Inflammatory macrophage (primary cell): ENCODE results near the gene SLC38A2.

Source experiments
- DNase-seq, 2 donors: peaks; one replicate each; pipeline ENCODE4 v3.0.0-alpha.2; 2020 to 2022

The SLC38A2 gene

DNA sequence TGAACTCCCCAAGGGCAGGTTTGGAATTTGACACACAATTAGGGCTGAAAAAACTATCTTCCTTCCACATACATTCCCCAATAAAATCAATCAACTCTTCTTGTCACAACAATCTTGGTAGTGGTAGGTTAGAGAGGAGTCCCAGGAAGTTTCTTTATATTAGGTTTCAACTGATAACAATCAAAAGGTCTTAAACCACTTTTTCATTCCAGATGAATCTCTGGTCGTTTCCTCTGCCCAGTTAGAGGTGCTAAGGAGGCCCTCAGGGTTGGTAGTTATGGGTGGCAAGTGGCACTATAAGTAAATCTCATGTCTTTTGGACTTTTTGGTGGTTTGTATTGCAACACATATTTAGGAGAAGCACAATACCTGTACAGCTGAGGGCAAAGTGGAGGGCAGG, 1.7 kb upstream of the SLC38A2 start:
- no peak for DNase-seq

DNA sequence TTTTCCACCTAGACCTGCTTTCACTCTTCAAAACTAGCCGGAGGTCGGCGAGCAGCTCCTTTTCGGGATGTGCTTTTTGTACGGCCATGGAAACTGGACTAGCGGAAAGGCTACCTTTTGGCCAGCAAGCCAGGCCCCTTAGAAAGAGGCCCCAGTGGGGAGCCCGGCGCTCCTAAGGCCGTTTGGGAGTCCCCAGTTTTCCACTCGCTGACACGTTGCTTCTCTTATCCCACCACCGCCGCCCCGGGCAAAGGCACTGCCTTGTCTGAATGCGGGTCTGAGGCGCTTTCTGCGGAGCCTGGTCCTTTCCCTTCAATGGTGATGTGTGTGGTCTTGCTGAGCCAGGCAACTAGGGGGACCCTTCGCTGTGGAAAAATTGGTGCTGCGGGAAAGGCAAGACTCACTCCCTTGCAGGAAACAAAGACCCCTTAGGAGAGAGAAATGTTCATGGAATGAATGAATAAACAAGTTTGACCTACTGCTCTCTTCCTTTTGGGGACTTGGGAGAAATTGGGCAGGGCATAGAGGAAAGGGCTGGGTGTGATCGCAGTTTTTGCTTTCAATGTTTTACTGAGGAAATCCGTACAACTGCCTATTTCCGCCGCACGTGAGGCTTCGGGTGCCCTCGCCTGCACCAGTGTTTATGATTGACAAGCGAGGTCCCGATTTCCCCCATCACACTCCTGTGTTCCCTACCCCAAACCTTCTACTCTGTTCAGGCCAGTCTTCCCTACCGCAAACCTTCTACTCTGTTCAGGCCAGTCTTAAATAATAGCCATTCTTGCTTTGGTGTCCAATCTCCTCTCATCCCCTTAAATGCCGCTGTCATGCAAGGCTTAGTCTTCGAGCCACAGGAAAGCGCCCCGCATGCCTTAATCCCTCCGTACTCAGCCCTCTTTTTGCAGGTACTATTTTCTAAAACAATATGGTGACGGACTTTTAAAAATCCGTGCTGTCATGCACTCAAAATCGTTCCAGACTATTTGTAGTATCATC, 1.0 kb upstream of the SLC38A2 start:
- DNase-seq: no peak

DNA sequence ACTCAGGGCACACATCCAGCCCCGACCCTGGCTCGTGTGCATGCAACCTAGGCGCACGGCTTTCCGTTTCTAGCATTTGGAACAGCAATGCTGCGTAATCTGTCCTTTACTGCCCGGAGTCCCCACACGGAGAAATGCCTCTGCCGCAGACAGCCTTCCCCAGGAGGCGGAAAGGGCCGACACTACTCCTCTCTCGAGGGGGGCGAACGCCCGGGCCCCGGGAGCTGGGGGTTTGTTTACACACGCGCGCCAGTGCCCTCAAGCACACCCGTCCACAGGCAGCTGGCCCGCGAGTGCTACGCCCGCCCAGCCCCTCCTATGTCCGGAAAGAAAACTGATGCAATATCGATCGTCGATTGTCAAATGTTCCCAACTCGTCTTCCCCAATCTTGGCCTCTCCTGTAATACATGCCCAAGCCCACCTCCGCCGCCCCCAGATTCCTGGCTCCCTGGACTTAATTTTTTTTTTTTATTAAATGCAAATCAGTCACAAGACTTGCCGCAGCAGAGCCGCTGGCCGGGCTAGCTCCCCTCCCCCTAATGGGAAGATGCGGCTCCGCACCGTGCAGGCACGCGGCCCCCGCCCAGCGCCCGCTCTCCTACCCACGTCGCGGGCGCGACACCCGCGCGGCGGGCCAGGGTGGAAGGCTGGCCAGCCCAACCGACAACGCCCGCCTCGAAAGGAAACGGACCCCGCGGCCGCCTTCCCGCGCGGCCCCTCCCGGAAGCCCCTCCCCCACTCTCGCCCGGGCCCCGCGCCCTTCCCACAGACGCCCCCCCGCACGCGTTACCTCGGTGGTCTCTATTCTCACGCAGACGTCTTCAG, 642 bp downstream of the SLC38A2 start:
- DNase-seq: peak; percentile 93 to 95

DNA sequence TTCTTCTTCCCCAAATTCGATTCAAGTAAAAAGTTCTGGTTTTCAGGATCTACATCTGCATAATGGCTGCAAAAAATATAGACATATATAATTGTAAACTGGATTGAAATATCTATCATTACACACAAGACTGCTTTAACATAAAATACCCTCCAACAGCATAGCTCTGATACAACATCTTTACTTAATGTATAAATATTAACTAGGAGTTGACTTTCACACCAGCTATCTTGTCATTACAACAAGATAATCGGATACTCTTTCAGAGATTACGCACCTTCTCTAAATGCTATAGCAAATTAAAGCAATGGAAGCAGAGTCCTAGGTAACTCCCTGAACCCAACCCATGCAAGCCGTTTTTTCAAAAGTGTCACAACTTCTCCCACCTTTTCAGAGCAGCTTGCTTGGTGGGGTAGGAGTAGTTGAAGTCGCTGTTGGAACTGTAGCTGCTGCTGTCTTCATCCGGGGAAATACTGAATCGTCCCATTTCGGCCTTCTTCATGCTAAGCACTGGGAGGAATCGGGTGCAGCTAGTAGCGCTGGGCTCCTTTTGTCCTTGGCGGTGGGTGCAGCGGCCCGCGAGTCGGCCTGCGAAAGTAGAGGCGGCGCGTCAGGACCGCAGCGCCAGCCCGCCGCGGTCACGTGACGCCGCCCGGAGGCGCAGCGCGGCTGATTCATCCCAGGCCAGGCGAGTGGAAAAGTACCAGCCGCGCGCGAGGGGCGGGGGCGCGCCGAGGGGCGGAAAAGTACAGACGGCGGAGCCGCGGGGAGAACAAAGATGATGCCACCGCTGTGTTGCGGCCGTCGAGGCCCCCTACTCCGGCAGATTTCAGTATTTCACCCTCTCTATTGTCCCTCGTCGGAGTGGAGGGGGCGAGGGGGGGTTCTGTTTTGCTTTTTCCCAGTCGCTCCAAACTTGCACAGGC, 1.5 kb downstream of the SLC38A2 start:
- peak; percentile 88 to 94 for DNase-seq

DNA sequence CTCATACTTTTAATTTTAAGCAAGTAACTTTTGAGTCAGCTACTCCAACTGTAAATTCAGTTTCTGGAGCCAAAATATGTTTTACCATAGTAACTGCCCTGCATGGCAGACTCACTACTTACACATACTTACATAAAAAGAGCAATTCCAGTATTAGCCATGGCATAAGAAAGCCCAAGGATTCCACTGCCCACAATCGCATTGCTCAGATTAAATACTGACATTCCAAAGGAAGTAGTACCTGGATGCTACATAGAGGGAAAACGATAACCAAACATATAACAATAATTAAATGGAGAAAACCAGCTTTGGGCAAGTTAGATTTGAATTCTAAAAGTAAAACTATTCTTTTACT, 2.2 kb downstream of the SLC38A2 start:
- no peak for DNase-seq

DNA sequence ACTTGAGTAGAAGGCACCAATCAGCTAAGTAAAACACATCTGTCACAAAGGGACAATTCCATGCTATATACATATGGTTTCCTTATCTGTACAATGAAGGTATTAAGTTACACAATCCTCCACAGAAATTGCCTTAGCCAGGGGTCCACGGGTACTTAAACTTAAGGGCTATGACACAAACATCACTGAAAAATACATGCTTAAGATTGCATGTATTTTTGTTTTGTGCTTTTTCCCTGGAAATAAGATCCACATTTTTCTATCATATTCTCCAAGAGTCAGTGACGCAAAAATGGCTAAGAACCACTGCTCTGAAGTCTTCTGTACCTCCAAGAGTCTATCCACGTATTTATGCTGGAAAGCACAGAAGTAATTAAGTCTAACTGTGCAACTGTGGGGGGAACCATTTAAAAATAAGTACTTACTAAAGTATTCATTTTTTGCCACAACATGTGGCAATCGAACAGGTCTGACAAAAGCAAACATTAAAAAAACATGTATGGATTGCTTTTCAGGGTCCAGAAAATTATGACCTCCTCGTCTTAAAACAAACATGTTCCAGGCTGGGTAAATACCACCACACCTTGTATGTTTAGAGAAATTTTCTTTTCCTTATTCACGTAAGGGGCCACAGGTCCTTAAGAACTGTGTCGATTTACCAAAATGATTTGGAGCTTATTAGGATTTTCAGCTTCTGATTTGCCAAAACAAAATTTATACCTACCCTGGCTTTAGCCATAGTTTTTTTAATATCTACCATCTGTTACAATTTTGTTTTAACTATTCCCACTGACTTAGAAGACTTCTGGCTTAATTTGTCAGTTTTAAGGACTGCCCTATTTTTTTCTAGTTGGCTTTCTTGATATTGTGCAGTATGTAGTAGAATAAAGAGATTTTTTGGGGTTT, 2.8 kb downstream of the SLC38A2 start:
- no peak for DNase-seq

DNA sequence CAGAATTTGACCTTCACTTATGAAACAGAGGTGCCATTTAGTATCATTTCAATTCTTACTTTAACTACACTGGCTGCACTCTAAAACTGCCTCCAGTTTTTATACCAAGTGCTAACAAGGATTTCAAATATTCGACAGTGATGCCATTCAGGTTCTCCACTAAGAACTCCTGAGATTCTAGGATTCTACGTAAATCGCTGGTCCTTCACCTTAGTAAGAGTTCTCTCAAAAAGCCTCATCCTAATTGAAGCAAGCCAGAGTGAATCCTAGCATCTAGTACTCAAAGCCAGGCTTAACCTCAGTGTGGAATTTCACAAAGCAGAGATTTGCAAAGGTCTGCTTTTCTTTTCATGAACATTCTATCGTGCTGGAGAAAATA, 3.5 kb downstream of the SLC38A2 start:
- DNase-seq: no peak

DNA sequence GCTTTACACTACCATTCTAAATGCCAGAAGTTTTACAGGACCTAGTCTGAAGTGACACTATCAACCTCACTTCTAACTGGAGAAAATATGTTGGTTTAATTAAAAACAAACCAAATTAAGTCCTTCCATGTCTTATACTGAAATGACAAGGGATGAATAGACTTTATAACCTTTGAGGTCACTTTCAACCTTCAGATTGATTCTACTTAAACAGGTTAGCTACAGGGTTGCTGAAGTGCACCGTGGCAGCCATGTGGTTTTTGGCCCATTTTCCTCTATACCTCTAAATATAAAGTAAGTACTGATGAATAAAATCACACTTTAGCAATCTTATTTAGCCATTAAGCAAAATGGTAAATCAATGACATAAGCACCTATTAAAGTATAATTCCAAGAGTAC, 3.9 kb downstream of the SLC38A2 start:
- no peak for DNase-seq

DNA sequence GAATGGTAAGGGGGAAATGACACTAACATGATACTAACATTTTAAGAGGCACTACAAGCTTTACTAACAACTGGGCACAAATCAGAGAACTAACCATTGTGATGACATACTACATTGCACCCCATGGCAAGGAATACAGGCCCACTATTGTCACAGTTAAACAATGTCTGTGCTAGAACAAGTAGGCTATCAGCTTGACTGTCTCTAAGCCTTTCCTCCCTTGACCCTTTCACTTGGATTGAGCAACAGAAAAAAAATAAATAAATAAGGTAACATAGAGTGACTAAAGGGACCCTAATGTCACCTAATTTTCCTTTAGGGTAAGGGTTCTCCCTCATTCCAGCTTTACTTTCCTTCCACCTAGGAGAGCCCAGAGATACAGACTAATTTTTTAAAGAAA, 4.4 kb downstream of the SLC38A2 start:
- DNase-seq: no peak

DNA sequence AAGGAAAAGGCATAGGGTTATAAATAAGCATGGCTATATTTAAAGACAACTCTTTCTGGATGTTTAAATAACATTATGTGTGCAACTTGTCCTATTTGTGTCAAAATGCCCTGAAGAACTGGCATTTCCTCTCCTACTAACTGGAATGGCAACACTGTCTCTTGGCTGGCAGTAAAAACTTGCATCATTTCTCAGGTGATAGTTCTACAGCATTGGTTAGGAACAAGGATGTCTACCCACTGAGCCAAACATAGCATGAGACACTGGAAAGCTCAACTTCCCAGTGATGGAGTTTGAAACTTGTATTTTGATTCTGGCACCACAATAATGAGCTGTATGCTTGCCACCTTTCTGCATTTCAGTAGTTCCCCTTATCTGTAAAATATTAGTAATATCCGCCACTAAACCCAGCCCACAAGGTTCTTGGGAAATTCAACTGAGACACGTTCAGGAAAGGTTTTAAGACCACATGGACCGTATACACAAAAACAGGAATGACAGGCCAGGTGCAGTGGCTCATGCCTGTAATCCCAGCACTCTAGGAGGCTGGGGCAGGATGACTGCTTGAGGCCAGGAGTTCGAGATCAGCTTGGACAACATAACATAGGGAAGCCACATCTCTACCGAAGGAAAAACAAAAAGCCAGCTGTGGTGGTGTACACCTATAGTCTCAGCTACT, 5.1 kb downstream of the SLC38A2 start:
- peak in 1 of 2 donors; percentile 32 for DNase-seq

DNA sequence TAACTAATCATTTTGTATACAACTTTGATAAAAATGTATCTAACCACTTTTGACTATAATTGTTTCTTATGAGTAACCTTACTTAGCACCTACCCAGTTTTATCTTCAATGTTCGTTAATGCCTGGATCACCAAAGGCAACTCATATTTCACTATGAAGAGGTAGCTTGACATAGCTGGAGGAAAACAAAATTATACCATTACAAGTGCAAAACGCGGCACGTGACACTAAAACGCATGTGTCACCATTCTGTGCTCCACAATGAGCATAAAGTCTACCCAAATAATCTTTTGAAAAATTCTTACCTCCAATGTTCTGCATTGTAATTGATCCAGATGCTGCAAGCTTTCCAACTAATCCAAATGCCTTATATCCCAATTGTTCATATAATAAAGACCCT, 5.8 kb downstream of the SLC38A2 start:
- DNase-seq: no peak

DNA sequence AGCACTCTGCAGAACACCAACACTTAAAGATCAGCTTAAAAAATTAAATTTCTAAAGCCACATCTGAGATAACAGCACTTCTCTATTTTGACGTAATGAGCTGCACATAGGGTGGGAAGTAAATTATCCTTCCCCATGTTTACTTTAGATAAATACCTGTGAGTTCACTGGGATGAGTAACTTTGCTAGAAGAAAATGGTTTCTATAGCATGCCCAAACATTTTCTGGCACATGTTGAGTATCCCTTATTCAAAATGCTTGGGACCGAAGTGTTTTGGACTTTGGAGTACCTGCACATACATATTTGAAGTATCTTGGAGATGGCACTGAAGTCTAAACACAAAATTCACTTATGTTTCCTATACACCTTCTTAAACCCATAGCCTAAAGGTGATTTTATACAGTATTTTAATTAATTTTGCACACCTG, 6.6 kb downstream of the SLC38A2 start:
- no peak for DNase-seq

DNA sequence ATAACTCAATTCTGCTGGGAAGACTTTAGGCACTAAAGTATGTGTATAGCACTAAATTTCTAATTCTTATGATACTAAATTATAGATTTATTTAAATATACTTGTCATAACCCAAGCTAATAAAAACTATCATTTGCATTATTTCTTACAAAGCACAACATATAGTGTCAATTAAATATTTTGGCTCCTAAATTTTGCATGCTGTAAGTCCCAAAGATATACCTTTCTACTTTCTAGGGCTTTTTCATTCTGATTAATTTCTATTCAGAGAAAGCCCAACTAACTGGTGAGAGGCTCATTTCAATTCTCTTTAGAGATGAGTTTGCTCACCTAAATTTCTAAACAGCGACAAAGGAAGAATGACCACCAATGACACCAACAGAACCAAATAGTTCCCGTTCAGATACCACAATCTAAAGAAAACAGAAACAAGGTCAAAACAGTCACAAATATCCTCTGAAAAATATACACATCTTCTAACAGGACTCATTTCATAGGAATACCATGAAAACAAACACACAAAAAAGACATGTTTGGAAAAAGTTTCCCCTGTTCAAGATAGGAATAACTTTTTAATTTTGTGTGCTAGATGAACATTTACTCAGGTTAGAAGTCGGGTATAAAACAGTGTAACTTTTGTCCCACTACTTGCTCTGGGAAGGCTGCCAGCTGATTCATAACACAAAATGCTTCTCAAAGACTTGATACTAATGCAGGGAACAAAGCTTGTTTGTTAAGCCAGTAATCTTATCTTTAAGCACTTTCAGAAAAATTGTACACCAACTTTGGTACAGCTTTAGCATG, 7.6 kb downstream of the SLC38A2 start:
- no peak for DNase-seq

DNA sequence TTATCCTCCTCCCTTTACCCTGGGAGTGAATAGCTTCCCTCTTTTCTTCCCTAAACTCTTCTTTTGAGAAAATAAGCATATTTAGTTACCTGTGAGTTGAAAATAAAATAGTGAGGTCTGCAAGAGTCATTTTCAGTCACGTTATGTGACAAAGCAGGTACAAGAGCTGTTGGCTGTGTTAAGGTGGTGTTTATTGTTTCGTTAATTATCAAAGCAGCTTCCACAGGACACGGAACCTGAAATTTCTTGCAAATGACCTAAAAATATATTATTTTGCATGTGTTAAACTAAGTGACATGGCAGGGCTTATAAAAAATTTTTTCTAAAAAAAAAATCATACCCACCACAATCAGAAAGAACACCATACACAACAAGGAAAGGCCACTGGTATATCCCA, 8.3 kb downstream of the SLC38A2 start:
- no peak for DNase-seq

DNA sequence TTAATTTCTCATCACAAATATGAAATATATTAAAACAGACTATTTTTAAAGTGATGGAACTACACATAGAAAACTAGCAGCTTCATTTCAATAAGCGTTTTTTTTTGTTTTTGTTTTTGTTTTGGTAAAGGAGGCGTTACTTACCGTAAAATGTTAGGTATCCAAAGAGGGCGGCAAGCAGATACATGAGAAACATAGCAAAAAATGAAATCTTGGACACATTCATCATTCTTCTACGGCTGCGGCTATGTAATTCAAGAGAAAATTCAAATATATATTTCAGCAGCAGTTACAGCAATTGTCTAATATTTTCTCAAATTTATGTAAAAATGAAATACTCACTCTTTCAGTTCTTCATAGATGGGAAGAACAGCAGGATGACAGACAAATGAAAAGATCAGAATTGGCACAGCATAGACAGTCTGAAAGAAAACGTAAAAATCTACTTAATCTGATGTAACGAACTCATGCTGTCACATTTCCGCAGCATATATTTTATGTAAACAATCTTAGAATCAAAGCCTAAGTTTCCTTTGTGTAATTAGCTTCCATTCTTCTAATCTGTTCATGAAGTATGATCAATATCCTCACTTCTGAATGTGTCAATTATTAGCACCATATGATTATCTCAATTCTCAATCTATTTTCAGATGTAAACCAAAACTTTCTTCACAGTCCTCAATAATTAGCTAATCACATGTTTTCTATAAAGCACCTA, 8.8 kb downstream of the SLC38A2 start:
- no peak for DNase-seq

DNA sequence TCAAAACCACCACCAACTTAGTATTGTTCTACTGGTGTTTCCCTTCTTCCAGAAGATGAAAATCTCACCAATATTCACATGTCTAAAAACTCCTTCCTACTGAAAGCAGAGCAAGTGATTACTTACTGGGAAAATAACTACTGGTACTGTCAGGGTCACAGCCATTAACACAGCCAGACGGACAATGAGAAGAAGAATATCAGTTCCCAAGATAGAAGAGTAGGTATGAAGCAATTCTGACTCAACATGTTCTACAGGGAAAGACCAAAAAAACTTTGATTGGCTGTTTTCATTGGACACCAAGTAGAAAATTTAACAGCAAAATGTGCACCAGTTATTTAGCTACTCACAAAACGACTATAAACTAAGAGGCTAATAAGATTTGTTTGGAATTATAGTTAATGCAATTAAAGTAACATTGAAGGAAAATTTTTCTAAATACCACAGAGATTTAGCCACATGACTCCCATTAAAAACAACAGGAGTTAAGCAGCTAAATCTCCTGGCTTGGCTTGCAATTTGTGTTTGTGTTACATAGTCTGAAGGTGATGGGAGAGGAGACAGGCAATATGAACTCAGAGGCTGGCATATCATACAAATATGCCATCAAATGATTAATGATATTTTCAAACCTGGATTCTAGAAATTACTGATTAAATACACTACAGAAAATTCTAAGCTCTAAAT, 9.5 kb downstream of the SLC38A2 start:
- DNase-seq: no peak

DNA sequence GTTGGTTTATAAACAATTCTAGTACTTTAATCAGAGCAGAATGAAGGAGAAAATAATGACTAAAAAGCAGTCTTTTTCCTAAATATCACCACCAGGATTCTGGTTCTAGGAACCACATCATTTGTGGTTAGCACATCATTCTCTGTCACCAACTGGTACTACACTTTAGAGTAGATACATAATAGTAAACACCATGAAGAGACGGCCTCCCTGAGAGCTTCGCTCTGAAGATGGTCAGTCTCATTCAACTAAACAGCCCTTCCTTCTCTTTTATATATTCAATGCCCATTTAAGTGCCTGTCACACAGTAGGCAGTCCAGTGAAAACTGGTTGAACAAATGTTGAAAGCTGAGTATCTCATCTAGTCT, 10.9 kb downstream of the SLC38A2 start:
- DNase-seq: no peak

DNA sequence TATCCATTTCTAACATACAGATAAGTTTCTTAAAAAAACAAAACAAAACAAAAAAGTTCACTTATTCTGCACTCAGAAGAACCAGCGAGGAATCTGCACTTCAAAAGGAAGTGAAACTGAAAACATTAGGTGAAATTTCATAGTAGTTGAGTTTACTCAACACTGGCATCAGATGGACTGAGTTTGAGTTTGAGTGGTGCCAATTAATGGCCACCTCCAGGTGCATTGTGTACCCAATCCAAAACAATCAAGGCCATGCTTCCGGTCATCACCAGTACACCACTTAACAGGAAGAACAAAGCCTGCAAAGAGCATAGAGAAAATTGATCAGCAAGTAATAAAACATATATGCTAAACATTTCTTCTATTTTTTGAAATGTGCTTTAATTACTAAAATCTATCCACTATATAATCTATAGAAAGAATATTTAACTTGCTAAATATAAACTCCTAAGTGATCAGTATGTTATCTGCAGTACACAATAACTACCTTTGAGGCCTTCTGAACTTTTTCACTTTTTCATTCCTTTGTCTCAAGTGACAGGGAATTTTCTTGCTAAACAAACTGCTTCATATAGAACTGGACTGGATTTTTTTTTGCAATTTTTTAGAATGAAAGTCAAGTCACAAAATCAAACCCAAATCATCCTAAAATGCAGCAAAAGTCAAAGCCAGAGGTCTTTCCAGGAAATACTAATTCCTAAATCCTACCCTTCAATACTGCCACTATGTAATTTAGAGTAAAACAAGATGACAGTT, 11.5 kb downstream of the SLC38A2 start:
- DNase-seq: peak; percentile 16 to 48
